RKO (cell line): Measurements from ENCODE around the gene MYEOV.

Source experiments
- DNase-seq: peaks from one replicate; pipeline ENCODE4 v3.0.0-alpha.2; 2016; ENCODE audit warnings: low spot score

MYEOV gene

DNA sequence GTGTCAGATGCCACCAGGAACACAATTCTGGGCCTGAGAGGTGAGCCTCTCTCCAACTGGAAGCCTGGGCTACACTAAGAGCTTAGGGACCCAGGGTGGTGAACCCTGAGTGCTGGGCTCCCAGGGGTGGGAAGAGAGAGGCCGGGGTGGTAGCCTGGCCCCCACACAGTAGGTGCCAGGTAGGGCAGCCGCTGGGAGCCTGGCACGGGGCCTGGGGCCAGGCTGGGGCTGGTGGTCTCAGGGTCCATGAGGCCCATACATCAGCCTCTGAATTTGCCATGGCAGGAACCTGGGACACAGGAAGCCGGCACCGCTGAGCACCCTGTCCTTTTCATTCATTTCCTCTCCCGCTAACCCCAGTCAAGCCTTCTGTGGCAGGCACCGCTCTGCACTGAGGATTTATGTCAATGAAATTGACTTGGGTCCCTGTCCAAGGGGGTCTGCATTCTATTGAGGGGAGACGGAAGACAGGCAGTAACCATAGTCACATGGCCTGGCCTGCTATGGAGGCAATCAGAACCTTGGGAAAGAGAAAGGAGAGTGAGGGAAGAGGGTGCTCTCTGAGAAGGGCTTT, 8.6 kb downstream of the MYEOV start:
- DNase-seq: no peak

DNA sequence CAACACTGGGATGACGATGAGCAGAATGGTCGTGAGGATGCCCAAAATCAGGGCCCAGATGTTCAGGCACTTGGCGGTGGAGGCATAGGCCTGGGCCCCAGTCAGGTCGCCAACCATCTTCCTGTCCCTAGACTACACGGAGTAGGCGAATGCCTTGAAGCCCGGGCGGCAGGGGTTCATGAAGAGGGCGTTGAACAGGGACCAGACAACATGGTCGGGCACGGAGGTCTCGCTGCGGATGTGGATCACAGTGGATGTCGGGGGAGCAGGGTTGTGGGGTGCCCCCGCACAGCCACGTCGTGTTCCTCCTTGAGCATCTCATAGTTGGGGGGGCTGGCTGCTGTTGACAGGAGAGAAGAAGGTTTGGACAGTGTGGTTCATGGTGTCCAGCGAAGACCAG, 9.5 kb downstream of the MYEOV start:
- no peak for DNase-seq

DNA sequence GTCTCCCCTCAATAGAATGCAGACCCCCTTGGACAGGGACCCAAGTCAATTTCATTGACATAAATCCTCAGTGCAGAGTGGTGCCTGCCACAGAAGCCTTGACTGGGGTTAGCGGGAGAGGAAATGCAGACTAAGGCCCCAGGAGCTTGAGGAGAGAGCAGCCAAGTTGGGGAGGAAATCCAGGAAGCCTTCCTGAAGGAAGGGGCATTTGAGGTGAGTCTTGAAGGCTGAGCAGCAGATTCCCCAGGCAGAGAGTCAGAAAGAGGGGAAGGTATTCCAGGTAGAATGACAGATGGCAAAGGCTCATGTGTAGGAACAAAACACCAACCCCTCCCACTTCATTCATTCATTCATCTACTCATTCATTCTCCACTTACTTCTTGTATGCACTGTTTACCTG, 10.3 kb downstream of the MYEOV start:
- no peak for DNase-seq

DNA sequence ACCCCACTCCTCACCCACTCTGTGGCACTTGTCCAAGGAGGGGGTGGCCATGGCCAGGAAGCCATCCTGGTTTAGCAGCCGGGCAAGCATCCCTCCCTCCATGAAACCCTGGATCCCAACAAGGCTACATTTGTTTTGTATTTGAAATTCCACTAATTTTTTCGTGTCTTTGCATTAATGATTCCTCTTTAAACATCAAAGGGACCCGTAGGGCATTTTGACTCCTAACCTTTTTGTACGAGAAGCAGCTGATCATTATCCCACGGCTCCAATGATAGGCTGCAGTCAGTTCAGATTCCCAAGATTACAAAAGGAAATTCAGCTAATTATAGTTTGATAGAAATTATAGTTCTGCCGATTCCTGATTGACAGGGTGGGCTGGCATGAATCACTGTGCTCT, 10.7 kb downstream of the MYEOV start:
- no peak for DNase-seq

DNA sequence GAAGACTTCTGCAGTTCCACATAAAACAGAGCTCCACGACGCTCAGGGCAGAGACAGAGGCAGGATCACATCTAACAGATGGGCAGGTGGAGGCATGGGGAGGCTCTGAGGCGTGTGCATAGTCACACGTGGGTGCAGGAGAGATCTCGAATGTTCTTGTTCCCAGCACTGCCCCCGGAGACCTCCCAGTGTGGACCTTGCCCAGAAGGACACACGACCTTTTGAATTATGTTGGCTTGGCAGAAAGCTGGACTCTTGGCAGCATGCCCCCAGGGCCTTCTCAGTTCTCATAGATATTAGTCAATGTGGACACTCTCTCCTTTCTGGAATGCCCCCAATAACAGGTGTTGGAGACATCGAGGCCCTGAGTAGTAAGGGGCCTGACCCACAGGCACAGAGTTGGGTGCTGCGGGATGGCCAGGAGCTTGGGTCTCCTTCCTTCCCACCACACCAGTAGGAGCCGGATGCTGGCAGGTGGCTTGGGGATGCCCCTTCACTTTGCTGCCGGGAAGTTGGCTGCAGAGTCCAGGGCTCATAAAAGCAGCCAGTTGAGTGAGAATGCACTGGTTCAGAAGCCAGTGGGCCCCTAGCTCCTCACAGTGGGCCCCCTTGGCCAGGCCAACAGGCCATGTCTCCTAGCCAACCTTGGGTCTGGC, 12.1 kb downstream of the MYEOV start:
- DNase-seq: no peak

DNA sequence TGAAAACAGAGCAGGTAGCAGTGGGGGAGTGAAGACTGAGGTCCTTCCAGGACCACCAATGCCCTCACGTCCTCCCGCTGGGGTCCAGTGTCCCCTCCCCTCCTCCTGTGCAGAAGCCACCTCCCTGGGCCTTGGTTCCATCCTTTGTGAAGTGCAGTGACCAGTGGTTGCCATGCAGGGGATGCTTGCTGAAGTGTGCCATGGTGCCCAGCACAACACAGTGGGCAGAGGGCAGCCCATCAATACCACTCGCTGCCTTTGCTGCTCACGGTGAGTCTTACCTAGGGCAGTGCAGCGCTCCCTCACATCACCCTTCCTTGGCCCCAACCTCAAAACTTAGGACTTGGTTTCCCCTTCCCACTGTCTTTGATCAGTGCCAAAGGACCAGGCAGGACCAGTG, 12.9 kb downstream of the MYEOV start:
- no peak for DNase-seq

DNA sequence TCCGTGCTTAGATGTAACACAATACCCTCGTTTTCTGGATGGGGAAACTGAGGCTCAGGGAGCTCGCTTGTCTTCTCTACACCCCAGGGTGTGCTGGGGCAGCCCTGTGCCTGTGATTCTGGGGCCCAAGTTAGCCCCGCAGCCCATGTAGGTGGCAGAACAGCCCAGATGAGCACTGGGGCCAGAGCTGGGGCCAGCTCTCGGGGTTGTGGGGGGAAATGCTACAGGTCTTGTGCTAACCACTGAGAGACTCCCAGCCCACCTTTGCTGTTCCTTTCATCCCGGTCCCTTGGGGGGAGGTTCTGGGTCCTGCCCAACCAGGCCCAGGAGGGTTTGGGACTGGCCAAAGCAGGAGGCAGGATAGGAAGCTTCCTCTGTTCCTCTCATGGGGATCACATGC, 13.5 kb downstream of the MYEOV start:
- no peak for DNase-seq

DNA sequence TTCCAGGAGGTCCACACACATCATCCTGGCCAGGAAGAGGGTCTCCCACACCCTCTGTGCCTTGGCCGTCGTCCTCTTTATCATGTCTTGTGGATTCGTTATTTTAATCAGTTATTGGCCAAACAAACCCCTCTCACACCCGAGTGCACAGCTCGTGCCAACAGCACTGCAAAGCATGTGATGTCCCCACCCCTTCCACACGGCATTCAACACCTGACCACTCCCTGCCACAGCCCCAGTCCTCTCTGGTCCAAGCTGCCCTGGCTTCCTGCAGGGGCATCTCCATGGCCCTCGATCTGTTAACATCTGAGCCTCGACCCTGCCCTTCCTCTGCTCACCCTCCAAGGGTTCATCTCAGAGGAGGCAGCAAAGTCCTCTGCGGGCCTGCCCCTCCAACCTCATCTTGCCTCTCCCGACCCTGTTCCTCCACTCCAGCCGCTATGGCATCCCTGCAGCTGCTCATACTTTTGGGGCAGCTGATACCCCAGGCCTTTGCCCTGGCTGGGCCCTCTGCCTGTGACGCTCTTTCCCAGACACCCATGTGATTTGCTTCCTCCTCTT, 14.0 kb downstream of the MYEOV start:
- no peak for DNase-seq

DNA sequence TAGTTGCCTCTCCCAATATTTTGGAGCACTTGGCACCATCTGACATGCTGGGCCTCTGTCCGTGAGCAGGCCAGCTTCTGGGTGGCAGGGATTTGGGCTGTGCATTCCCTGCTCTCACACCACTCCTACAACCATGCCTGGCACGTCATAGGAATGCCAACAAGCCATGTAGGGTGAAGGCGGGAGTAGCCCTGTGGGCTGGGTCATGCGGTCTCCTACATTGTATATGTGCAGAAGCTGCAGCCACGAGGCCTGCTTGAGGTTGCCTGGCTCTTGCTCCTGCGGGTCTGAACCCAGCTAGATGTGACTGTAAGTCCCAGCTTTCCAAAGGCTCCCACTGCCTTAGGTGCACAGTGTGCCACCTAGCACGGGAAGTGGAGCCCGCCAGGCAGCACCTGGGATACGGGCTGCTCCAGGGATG, 14.5 kb downstream of the MYEOV start:
- DNase-seq: no peak

DNA sequence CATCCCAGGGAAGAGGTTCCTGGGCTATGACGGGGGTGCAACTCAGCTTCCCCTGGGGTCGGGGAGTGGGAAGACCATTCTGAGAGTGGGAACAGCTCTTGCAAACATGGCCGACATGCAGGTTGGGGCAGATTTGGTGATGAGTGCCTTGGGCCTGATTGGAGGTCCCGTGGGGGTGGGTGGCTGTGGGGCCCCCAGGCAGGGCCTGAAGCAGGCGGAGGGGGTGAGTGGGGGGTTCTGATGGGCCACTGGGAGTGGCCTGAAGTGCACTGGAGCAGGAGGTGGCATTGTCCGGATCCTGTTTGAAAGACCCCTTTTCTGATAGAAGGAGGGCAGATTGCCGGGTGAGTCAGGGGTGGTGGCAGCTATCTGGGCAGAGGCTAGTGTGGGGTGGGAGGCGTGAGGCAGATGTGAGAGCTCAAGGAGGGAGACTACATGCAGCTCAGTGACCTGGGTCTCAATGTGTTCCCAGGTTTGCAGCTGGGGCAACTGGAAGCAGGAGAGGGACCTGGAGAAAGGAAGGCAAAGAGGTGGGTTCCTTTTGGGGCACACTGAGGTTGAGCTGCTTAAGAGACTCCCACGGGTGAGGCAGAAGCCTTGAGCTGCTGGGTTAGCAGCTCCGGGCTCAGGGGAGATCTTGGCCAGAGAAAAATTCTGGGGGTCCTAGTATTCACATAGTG, 15.1 kb downstream of the MYEOV start:
- DNase-seq: no peak

DNA sequence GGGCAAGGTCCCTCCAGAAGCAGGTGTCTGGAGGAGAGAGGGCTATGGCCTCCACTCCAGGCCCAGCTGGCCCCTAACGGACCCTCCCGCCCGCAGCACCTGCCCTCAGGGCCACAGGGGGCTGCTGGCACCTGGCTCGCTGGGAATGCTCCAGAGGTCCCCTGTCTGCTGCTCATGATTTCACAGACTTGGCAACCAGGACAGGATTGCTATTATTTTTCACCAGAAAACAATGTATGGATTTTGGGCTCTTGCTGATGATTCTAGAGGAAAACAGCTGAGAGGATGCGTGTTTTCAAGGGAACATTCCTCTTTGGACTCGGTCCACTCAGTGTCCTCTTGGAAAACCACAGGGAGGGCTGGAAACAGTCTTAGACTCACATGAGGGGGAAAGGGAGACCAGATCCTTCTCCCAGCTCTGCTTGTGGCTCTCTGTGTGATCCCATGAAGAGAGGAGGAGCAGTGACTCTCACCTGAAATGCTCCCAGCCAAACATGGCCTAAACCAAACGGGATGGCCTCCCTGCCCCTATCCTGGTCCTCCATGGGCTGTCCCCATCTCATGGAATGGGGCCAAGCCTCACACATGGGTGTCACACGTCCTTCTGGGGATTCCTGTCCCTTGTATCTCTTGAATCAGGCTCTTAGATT, 15.8 kb downstream of the MYEOV start:
- no peak for DNase-seq

DNA sequence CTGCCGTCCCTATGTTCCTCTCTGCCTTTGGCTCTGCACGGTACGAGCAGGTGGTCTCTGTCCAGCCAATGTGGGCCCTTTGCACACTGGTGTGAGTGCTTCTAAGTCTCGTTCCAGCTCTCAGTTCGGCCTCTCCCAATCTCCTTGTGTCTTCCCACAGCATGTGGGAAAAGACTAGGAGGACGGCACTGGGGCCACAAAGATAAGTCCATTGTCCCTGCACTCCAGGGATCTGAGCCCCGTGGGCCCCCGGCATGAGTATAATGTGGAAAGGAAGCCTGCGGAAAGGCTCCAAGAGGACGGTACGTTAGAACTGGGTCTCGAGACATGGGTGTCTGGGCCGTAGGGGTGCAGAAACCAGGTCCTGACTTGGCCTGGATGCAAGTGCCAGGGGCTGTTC, 16.4 kb downstream of the MYEOV start:
- DNase-seq: no peak

DNA sequence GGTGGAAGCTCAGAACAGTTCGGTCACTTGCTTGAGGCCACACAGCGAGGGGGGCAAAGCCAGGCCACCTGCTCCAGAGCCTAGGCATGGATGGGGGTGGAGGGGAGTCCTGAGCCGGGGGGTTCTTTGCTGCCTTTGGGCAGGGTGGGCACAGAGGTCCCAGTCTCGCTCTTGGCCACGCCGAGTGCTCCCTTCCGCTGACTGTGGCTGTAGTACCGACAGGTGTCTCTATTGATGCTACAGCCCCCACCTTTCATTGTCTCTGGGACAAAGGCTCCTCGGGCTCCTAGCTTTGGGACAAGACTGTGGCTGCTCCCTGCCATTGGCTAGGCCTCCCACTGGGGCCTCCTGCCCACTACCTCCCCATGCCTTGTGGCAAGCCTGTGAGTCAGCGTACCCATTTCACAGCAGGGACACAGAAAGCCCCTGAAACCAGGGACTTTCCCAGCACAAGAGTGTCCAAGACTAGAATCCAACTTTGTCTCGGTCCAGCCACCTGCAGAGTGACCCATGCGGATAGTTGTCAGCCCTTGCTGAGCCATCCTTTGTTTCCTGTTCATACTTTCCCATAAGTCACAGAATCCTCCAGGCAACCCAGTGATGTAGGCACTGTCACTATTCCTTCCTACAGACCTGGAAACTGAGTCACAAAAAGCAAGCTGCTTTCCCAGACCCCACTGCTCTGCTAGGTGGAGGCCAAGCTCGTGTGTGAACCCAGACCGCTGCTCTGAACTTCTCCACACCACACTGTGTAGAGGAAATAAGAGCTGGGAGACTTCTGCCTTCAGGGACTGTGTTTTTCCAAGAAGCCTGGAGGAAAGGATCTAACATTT, 17.2 kb downstream of the MYEOV start:
- no peak for DNase-seq

DNA sequence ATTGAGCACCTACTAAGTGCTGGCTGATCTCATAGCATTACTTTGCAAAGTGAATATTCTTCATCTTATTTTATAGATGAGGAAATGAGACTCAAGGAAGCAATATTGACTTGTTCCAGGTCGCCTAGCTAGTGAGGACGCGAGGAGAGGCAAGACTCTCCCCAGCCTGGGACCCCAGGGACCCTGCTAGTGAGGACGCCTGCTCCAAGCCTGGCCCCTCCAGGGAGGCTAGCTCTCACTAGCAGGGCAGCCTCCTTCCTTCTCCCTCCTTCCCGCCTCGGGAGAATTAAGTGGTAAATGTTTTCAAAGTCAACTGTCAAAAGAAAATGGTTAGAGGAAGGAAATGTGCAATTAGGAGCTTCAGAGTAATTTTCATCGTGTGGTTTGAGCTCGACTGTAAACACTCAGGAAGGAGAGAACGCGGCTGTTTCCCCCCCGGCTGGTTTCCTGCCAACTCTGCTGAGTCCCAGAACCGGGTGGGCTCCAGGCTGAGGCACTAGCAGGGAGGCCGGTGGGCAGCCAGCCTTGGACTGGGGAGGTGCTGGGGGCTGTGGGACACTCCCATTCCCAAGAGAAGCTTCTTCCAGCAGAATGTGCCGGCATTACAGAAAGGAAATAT, 17.9 kb downstream of the MYEOV start:
- DNase-seq: no peak

DNA sequence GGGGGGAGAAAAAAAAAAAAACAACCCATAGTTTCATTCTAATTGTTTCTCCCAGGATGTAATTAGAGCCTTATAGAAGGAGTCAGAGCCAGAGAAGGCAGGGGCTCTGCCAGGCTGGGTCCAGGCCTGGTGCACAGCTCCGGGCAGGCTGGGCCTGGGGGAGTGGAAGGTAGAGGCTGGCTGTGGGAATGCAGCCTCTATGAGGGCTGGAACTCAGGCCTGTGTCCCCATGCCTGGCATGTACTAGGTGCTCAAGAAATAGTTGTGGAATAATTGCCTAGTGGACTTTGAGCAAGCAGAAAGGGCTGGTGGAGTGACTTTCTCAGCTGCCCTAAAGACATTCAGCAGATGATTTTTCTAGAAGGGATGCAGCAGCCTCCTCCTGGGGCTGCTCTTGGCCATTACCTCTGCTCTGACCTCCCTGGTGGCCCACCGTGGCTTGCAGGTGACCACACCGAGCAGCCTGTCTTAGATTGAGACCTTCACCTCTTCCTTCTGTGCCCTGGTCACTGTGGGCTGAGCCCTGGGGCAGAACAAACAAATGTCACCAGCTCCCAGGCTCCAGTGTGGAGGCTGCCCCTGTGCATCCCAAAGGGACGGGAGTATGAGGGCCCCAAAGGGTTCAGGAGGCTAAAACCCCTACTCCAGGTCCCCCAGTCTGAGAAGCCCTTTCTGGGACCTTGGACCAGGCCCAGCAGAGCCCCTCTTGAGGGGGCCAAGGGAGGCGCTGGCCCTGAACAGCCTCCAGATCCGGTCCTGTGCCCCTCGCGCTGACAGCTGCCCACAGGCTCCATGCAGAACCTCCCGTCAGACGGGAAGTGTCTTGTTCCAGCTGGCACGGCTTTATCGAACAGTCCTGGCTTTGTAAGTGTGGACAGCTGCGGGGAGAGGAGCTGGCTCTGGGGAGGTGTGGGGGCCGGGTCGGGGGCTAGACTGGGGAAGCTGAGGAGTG, 18.8 kb downstream of the MYEOV start:
- no peak for DNase-seq

DNA sequence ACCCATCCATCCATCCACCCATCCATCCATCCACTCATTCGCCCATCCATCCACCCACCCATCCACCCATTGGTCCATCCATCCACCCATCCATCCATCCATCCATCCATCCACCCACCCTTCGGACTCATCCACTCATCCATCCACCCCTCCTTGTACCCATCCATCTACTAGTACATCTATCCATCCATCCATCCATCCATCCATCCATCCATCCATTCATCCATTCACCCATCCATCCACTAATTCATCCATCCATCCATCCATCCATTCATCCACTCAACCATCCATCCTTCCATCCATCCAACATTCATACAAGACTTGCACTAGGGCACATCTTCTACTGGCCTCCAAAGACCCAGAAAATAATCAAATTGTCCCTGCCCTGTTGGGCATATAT, 20.0 kb downstream of the MYEOV start:
- DNase-seq: no peak

DNA sequence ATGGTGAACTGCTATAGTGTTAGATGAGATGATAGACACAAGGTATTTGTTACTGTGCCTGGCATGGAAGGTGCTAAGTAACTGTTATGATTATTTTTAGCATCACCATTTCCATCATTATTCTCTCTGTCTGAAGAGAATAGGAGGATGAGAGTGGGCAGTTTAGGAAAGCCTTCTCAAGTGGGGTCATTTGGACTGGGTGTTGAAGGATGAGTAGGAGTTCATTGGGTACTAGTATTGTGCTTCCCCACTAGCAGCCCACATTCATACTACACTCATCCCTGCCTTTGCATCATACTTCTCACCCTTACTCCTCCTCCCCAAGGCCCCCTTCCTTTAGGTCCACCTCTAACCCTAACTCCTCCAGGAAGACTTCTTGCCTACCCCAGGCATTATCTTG, 20.6 kb downstream of the MYEOV start:
- DNase-seq: no peak

DNA sequence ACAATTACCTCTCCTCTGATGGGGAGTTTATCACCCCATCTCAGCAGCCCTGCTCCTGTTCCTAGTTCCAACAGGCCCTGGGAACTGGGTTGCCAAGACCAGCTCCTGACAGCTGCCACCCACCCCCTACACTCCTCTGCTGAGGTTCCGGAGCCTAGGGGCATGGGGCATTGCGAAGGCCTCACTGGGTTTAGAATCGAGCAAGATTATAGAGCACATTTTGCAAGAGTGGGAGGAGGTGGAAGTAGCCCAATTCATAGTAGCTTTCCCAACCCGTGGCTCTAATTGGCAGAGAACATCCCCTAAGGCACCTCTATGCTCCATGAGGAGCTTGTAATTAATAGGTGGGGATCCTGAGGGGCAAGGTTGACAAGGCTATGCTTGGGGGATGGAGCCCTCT, 23.0 kb downstream of the MYEOV start:
- no peak for DNase-seq

DNA sequence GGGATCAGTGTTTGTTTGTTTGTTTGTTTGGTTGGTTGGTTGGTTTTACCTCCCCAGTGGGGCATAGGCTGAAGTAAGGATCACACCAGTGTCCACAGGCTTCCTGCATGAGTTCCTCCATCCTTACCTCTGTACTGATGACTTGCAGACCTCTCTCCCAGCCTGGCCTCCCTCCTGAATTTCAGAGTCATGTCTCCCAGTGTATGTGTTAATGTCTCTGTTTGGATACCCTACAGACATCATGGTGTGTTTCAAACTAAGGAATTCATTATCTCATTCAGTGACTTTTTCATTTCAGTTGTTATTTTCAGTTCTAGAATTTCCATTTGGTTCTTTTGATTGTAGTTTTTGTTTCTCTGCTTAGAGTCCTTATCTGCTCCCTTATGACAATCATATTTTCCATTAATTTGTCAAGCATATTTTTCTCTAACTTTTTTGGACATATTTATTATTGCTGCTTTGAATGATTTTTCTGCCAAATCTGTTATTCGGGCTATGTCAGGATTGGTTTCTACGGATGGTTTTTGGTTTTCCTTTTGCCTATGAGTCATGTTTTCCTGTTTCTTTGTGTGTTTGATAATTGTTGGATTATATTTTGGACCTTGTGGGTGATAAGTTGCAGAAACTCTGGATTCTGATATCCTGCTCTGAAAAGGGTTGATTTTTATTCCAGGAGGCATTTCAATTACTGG, 23.6 kb downstream of the MYEOV start:
- DNase-seq: no peak

DNA sequence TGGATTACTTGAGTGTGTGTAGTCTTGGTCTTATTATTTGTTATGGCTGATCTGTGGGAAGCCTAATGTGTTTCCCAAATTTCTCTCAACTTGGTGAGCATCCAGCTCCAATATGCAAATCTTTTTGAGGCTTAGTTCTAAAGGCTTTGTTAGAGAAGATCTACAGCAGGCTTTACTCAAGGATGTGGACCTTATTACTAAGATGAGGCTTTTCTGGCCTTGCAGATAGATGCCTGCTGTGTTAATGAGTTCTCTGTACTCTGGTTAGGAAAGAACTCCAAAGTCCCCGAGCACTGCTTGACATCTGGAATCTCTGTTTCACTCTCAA, 24.1 kb downstream of the MYEOV start:
- DNase-seq: no peak
